Measurements from ENCODE around the gene ARHGEF28. TPM values are rescaled to one million over a fixed set of nuclear protein-coding genes. Genes with fewer than 3 reads are reported as not detected.

ARHGEF28 gene
- total and polyA plus RNA-seq, 2 donors (not counting 1 experiment from before 2014, with no cell fraction given) = not detected

DNA sequence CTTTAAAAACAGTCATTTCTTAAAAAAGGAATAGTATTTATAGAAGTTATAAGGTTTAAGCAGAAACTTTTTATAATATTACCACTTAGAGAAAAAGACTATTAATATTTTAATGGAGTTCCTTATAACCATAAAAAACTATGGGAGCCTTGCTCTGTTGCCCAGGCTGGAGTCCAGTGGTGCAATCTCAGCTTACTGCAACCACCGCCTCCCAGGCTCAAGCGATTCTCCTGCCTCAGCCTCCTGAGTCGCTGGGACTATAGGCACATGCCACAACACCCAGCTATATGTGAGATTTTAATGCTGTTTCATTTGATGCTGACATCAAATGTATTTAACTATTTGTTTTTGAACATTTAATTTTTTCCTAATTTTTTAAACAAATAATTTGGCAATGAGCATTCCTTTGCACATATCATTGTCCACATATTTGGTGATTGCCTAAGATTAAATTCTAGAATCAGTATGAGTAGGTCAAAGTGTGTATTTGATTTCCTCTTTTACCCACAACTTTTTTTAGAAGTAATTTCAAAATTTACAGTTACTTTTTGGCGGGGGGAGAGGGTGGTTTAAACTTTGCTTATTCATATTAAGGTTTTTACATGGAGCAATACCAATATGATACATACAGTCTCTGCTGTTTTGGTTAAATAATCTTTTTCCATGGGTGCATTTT, 235.5 kb downstream of the ARHGEF28 start:
- no peaks in the 10 kb centered on the region for H3K4me1 Mint-ChIP-seq
- Histone ChIP-seq H3K4me1 (ENCODE audit: control insufficient read depth in 2 of 2, insufficient read depth in 2 of 2, low read length in 2 of 2) (no peaks in the 10 kb centered on the region), H2AFZ (ENCODE audit: insufficient read depth, low read depth, low read length, poor library complexity, severe bottlenecking) (no peak overlapping the region), H3K4me2 (replicated peaks; ENCODE audit: low read depth, low read length, poor library complexity, severe bottlenecking) (no peak overlapping the region), H3K27ac (ENCODE audit: low read length in 2 of 2) (no peak overlapping the region), H3K36me3 (replicated peaks in 1 of 2; ENCODE audit: control extremely low read depth in 1 of 2, control insufficient read depth in 1 of 2, extremely low read depth in 1 of 2, insufficient read depth in 2 of 2, low read length in 1 of 2) (no peaks in the 10 kb centered on the region), H3K9me3 (ENCODE audit: control extremely low read depth in 1 of 3, control insufficient read depth in 2 of 3, insufficient read depth in 1 of 3, low read length in 2 of 3) (no peaks in the 10 kb centered on the region), H3K9ac (ENCODE audit: low read length) (no peak overlapping the region), H3K4me3 (ENCODE audit: control extremely low read depth in 1 of 5, extremely low read depth in 1 of 5, insufficient read depth in 1 of 5, low read depth in 2 of 5, low read length in 4 of 5) (no peak overlapping the region), H4K20me1 (ENCODE audit: control insufficient read depth, insufficient read depth, low read length, poor library complexity, severe bottlenecking) (no peaks in the 10 kb centered on the region), H3K27me3 (replicated peaks in 1 of 4; ENCODE audit: control extremely low read depth in 1 of 4, control insufficient read depth in 3 of 4, insufficient read depth in 4 of 4, low read length in 3 of 4) (no peaks in the 10 kb centered on the region), H3K79me2 (ENCODE audit: control insufficient read depth, insufficient read depth, low read length) (no peaks in the 10 kb centered on the region)
- ChIA-PET CTCF (no interaction called here), POLR2A (no interaction called here)
- no peak for TF ChIP-seq EZH2 (IDR thresholded peaks at IDR 0.05; ENCODE audit: borderline replicate concordance, insufficient read depth, low read depth, low read length, poor library complexity, severe bottlenecking)
- TF ChIP-seq, protein P1, sequence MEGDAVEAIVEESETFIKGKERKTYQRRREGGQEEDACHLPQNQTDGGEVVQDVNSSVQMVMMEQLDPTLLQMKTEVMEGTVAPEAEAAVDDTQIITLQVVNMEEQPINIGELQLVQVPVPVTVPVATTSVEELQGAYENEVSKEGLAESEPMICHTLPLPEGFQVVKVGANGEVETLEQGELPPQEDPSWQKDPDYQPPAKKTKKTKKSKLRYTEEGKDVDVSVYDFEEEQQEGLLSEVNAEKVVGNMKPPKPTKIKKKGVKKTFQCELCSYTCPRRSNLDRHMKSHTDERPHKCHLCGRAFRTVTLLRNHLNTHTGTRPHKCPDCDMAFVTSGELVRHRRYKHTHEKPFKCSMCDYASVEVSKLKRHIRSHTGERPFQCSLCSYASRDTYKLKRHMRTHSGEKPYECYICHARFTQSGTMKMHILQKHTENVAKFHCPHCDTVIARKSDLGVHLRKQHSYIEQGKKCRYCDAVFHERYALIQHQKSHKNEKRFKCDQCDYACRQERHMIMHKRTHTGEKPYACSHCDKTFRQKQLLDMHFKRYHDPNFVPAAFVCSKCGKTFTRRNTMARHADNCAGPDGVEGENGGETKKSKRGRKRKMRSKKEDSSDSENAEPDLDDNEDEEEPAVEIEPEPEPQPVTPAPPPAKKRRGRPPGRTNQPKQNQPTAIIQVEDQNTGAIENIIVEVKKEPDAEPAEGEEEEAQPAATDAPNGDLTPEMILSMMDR (IDR thresholded peaks at IDR 0.05) = no peak
- H3K4me3 Mint-ChIP-seq = no peak overlapping the region
- H3K27ac Mint-ChIP-seq = no peak overlapping the region
- intact Hi-C loops (cut with micrococcal nuclease) = no loop called here
- ATAC-seq (ENCODE audit: low read depth) (no peak), DNase-seq (no peak)
- 100% methylated on average over 2 of the region's 4 CpGs for WGBS (ENCODE audit: insufficient coverage)
- H3K27me3 Mint-ChIP-seq = peaks cover 18% of the 10 kb centered on the region
- no peaks in the 10 kb centered on the region for H3K9me3 Mint-ChIP-seq (ENCODE audit: insufficient read depth)

DNA sequence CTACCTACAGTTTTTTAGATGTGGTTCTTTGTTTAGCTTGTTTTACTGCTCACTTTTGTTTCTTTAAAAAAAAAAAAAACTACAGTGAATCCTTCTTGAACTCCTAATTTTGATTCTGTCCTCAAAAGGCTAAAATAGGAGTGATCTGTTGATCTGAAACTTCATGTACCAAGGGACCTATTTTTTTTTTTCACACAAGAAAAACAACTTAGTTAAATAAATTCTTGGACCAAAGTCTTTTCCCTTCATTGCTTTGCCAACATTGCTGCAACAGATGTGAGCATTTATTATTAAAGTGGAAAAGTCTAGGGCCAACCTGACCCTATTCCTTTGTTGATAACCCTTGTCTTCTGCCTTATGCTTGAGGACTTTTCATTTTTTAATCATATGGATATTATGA, 236.8 kb downstream of the ARHGEF28 start:
- Mint-ChIP-seq H3K9me3 (ENCODE audit: insufficient read depth) (no peaks in the 10 kb centered on the region), H3K4me3 (no peak overlapping the region), H3K27me3 (peaks cover 28% of the 10 kb centered on the region), H3K4me1 (no peaks in the 10 kb centered on the region), H3K27ac (no peak overlapping the region)
- Histone ChIP-seq H3K4me3 (ENCODE audit: control extremely low read depth in 1 of 5, extremely low read depth in 1 of 5, insufficient read depth in 1 of 5, low read depth in 2 of 5, low read length in 4 of 5) (no peak overlapping the region), H3K4me2 (replicated peaks; ENCODE audit: low read depth, low read length, poor library complexity, severe bottlenecking) (no peak overlapping the region), H3K36me3 (replicated peaks in 1 of 2; ENCODE audit: control extremely low read depth in 1 of 2, control insufficient read depth in 1 of 2, extremely low read depth in 1 of 2, insufficient read depth in 2 of 2, low read length in 1 of 2) (no peaks in the 10 kb centered on the region), H3K9me3 (ENCODE audit: control extremely low read depth in 1 of 3, control insufficient read depth in 2 of 3, insufficient read depth in 1 of 3, low read length in 2 of 3) (no peaks in the 10 kb centered on the region), H3K27me3 (replicated peaks in 1 of 4; ENCODE audit: control extremely low read depth in 1 of 4, control insufficient read depth in 3 of 4, insufficient read depth in 4 of 4, low read length in 3 of 4) (peaks cover 0 to 3% (median 0%) of the 10 kb centered on the region in 4 experiments), H3K4me1 (ENCODE audit: control insufficient read depth in 2 of 2, insufficient read depth in 2 of 2, low read length in 2 of 2) (no peaks in the 10 kb centered on the region), H3K79me2 (ENCODE audit: control insufficient read depth, insufficient read depth, low read length) (no peaks in the 10 kb centered on the region), H2AFZ (ENCODE audit: insufficient read depth, low read depth, low read length, poor library complexity, severe bottlenecking) (no peak overlapping the region), H3K9ac (ENCODE audit: low read length) (no peak overlapping the region), H4K20me1 (ENCODE audit: control insufficient read depth, insufficient read depth, low read length, poor library complexity, severe bottlenecking) (no peaks in the 10 kb centered on the region), H3K27ac (ENCODE audit: low read length in 2 of 2) (no peak overlapping the region)
- no peak for ATAC-seq (ENCODE audit: low read depth)
- intact Hi-C loops (cut with micrococcal nuclease) = no loop called here
- CTCF ChIA-PET = no interaction called here
- DNase-seq = no peak
- no peak for TF ChIP-seq EZH2 (IDR thresholded peaks at IDR 0.05; ENCODE audit: borderline replicate concordance, insufficient read depth, low read depth, low read length, poor library complexity, severe bottlenecking)
- TF ChIP-seq, protein P1 (IDR thresholded peaks at IDR 0.05) = no peak
- POLR2A ChIA-PET = no interaction called here

Data from B cell (primary cell).